GM19035 (cell line): ENCODE data around the gene RIMOC1.

Source experiments
- ATAC-seq: cut with Tn5 transposase; IDR thresholded peaks from one replicate; pipeline ENCODE4 v1.9.1; 2021; ENCODE audit not compliant: unreplicated experiment

RIMOC1 gene

GRCh38 chr5:41903892-41904799, at the start of gene RIMOC1:
Gene RIMOC1, plus strand, starts transcription at chr5:41904344. Its CDS starts 24 bp downstream, at chr5:41904368.
- peak; percentile 99 for ATAC-seq

- ATAC-seq = peak; percentile 86
Measured at GRCh38 chr5:41856644-41857491, 47.3 kb upstream of the RIMOC1 start.

GRCh38 chr5:41857989-41858388, 46.2 kb upstream of the RIMOC1 start:
- ATAC-seq = no peak

GRCh38 chr5:41858890-41859289, 45.3 kb upstream of the RIMOC1 start:
- ATAC-seq = no peak

GRCh38 chr5:41863871-41864486, 40.2 kb upstream of the RIMOC1 start:
- peak; percentile 63 for ATAC-seq

GRCh38 chr5:41869151-41869723, 34.9 kb upstream of the RIMOC1 start:
- ATAC-seq = no peak

GRCh38 chr5:41869724-41870626, 34.2 kb upstream of the RIMOC1 start, which contains the start of gene OXCT1:
Gene OXCT1, minus strand, starts transcription at chr5:41870425. Its CDS starts 67 bp downstream, at chr5:41870358.
- ATAC-seq = peak; percentile 91

- ATAC-seq = no peak
Measured at GRCh38 chr5:41870627-41871048, 33.5 kb upstream of the RIMOC1 start.

- ATAC-seq = no peak
Measured at GRCh38 chr5:41871852-41872251, 32.3 kb upstream of the RIMOC1 start.

GRCh38 chr5:41874512-41875060, 29.6 kb upstream of the RIMOC1 start:
- no peak for ATAC-seq

- ATAC-seq = no peak
Measured at GRCh38 chr5:41875121-41875520, 29.0 kb upstream of the RIMOC1 start.

- no peak for ATAC-seq
Measured at GRCh38 chr5:41876678-41877077, 27.5 kb upstream of the RIMOC1 start.

- no peak for ATAC-seq
Measured at GRCh38 chr5:41877408-41877807, 26.7 kb upstream of the RIMOC1 start.

- ATAC-seq = no peak
Measured at GRCh38 chr5:41878173-41878572, 26.0 kb upstream of the RIMOC1 start.

- ATAC-seq = no peak
Measured at GRCh38 chr5:41878643-41879478, 25.3 kb upstream of the RIMOC1 start.

- no peak for ATAC-seq
Measured at GRCh38 chr5:41882765-41883164, 21.4 kb upstream of the RIMOC1 start.

GRCh38 chr5:41883243-41883642, 20.9 kb upstream of the RIMOC1 start:
- no peak for ATAC-seq

- ATAC-seq = no peak
Measured at GRCh38 chr5:41883936-41884335, 20.2 kb upstream of the RIMOC1 start.

GRCh38 chr5:41885286-41885685, 18.9 kb upstream of the RIMOC1 start:
- ATAC-seq = no peak
